Liver (tissue), 9 donors: ENCODE data around the gene OPRL1. TPM values are rescaled to one million over a fixed set of nuclear protein-coding genes. Genes with fewer than 3 reads are reported as not detected.

Experiments
- DNase-seq: peaks from one replicate; pipeline ENCODE4 v3.0.0-alpha.2; 2017; ENCODE audit warnings: low spot score
- H3K27ac ChIP-seq, 2 donors: one replicate each; pipeline ENCODE4 v1.7.0; 2013; ENCODE audit warnings: inconsistent platforms in 2 of 2, low read length in 2 of 2, control low read depth in 1 of 2, low read depth in 1 of 2, mild to moderate bottlenecking in 1 of 2
- H3K27me3 ChIP-seq, 4 donors: one replicate each; pipeline versions ENCODE4 v1.6.1 to v1.7.0; 2013; ENCODE audit warnings: low read length in 3 of 4, inconsistent platforms in 1 of 4, mild to moderate bottlenecking in 1 of 4, moderate library complexity in 1 of 4; ENCODE audit not compliant: control insufficient read depth in 4 of 4, insufficient read depth in 4 of 4
- H3K36me3 ChIP-seq, 4 donors: one replicate each; pipeline versions ENCODE4 v1.6.1 to v1.7.0; 2013; ENCODE audit warnings: low read length in 3 of 4, mild to moderate bottlenecking in 3 of 4, low read depth in 1 of 4, moderate library complexity in 1 of 4; ENCODE audit not compliant: control insufficient read depth in 4 of 4, insufficient read depth in 3 of 4
- H3K4me1 ChIP-seq, 4 donors: one replicate each; pipeline versions ENCODE4 v1.6.1 to v1.7.0; 2013; ENCODE audit warnings: low read length in 3 of 4, mild to moderate bottlenecking in 3 of 4, moderate library complexity in 1 of 4; ENCODE audit not compliant: control insufficient read depth in 4 of 4, insufficient read depth in 4 of 4
- H3K4me3 ChIP-seq, 3 donors: one replicate each; pipeline versions ENCODE4 v1.6.1 to v1.7.0; 2013; ENCODE audit warnings: low read length in 3 of 3, control low read depth in 1 of 3, low read depth in 1 of 3, mild to moderate bottlenecking in 1 of 3
- H3K9ac ChIP-seq, 2 donors: one replicate each; pipeline ENCODE4 v1.7.0; 2013; ENCODE audit warnings: low read length in 2 of 2, mild to moderate bottlenecking in 2 of 2, moderate library complexity in 2 of 2, control low read depth in 1 of 2, low read depth in 1 of 2
- H3K9me3 ChIP-seq, 4 donors: one replicate each; pipeline versions ENCODE4 v1.6.1 to v1.7.0; 2013; ENCODE audit warnings: low read length in 3 of 4; ENCODE audit not compliant: control insufficient read depth in 4 of 4
- CTCF ChIP-seq: fragments of 150-350 bp; IDR thresholded peaks from 2 replicates; pipeline ENCODE4 v1.5.1; 2017; ENCODE audit warnings: improper control_type of control experiment, low read depth, low read length; ENCODE audit not compliant: missing input control
- EGR1 ChIP-seq, 2 donors: IDR thresholded peaks; 2 replicates each; pipeline ENCODE4 v1.6.1; 2016 to 2018; ENCODE audit warnings: antibody characterized with exemption in 2 of 2, low read depth in 2 of 2
- FOXA1 ChIP-seq: IDR thresholded peaks from 2 replicates; pipeline ENCODE4 v1.6.1; 2016; ENCODE audit warnings: antibody characterized with exemption
- GABPA ChIP-seq, 2 donors: IDR thresholded peaks in 1 of 2; conservative IDR thresholded peaks in 1 of 2; 2 replicates each; pipeline ENCODE4 v1.6.1; 2016; ENCODE audit warnings: antibody characterized with exemption in 2 of 2, mild to moderate bottlenecking in 1 of 2, moderate library complexity in 1 of 2
- HNF4A ChIP-seq, 2 donors: conservative IDR thresholded peaks; 2 replicates each; pipeline ENCODE4 v1.6.1; 2016; ENCODE audit warnings: antibody characterized with exemption in 2 of 2, mild to moderate bottlenecking in 2 of 2
- HNF4G ChIP-seq: IDR thresholded peaks from 2 replicates; pipeline ENCODE4 v1.6.1; 2016; ENCODE audit warnings: antibody characterized with exemption
- NR2F2 ChIP-seq: IDR thresholded peaks from 2 replicates; pipeline ENCODE4 v1.6.1; 2016; ENCODE audit warnings: antibody characterized with exemption
- RAD21 ChIP-seq, 2 donors: IDR thresholded peaks; 2 replicates each; pipeline ENCODE4 v1.6.1; 2016; ENCODE audit warnings: antibody characterized with exemption in 2 of 2, mild to moderate bottlenecking in 2 of 2
- REST ChIP-seq: IDR thresholded peaks from 2 replicates; pipeline ENCODE4 v1.6.1; 2016; ENCODE audit warnings: antibody characterized with exemption, mild to moderate bottlenecking
- RXRA ChIP-seq, 2 donors: IDR thresholded peaks; 2 replicates each; pipeline ENCODE4 v1.6.1; 2017 to 2018; ENCODE audit warnings: antibody characterized with exemption in 2 of 2, mild to moderate bottlenecking in 1 of 2
- SP1 ChIP-seq: IDR thresholded peaks from 2 replicates; pipeline ENCODE4 v1.6.1; 2018; ENCODE audit warnings: antibody characterized with exemption, mild to moderate bottlenecking
- TAF1 ChIP-seq: conservative IDR thresholded peaks from 2 replicates; pipeline ENCODE4 v1.6.1; 2016; ENCODE audit warnings: antibody characterized with exemption, mild to moderate bottlenecking
- YY1 ChIP-seq: IDR thresholded peaks from 2 replicates; pipeline ENCODE4 v1.6.1; 2016; ENCODE audit warnings: antibody characterized with exemption, mild to moderate bottlenecking
- ZBTB33 ChIP-seq: IDR thresholded peaks from 2 replicates; pipeline ENCODE4 v1.6.1; 2016; ENCODE audit warnings: antibody characterized with exemption
- WGBS: extraction: QIAGEN DNeasy Blood & Tissue Kit; methylation state at CpG from one replicate; pipeline ENCODE4 v1.1.7; 2013; 5-methylcytosine and 5-hydroxymethylcytosine counted together
- polyA plus RNA-seq, 2 donors: library from polyadenylated mRNA; stranded (reverse) in 1 of 2; unstranded in 1 of 2; fragments of 200-250 nt in 1 of 2; fragments of >200 nt in 1 of 2; fragmentation: Nextera tagmentation in 1 of 2; extraction: Ambion mirVana in 1 of 2; gene quantifications; one replicate each; pipeline versions ENCODE4 v1.2.1 to v1.2.3, GENCODE V29; 2013 to 2015
- total RNA-seq, 2 donors: library from RNA; depleted of rRNA; stranded (reverse); fragments of >200 nt; gene quantifications; one replicate each; pipeline ENCODE4 v1.2.3, GENCODE V29; 2014
- TF ChIP-seq, protein P1 (sequence below): IDR thresholded peaks from 2 replicates; pipeline ENCODE4 v1.6.1; 2016; ENCODE audit warnings: antibody characterized with exemption
- TF ChIP-seq, protein P2 (sequence below): IDR thresholded peaks from 2 replicates; pipeline ENCODE4 v1.6.1; 2016; ENCODE audit warnings: antibody characterized with exemption
- donor health status: healthy.
- donor health status: healthy.
- donor health status: healthy.
- donor health status: healthy.
- donor health status: healthy.

Gene OPRL1
- total and polyA plus RNA-seq, 4 donors = 0.04 to 0.79 (median 0.35) TPM

DNA sequence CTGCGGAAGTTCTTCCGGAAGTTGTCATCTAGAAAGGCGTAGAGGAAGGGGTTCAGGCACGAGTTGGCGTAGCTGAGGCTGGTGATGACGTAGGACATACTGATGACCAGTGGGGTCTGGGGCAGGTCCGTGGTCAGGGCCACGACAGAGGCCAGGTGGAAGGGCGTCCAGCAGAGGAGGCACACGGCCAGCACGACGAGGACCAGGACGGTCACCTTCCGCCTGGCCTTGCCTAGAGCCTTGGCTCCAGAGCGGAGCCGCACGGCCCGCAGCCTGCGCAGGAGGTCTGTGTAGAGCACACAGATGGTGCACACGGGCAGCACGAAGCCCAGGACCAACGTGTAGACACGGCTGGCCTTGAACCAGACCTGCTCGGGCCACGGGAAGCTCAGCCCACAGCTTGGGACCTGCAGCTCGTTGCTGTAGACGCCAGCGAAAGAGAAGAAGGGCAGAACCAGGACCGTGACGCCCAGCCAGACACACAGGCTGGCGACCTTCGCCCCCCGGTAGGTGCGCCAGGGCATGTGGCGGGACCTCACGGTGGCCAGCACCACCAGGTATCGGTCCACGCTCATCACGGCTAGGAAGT is 26.1 kb downstream of the OPRL1 start (continued):
- TF ChIP-seq CTCF (no peak), RXRA (IDR thresholded peaks at IDR 0.05) (no peak), YY1 (no peak), SP1 (no peak), RAD21 (IDR thresholded peaks at IDR 0.05) (no peak)
- TF ChIP-seq, protein P1, sequence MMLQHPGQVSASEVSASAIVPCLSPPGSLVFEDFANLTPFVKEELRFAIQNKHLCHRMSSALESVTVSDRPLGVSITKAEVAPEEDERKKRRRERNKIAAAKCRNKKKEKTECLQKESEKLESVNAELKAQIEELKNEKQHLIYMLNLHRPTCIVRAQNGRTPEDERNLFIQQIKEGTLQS = no peak

DNA sequence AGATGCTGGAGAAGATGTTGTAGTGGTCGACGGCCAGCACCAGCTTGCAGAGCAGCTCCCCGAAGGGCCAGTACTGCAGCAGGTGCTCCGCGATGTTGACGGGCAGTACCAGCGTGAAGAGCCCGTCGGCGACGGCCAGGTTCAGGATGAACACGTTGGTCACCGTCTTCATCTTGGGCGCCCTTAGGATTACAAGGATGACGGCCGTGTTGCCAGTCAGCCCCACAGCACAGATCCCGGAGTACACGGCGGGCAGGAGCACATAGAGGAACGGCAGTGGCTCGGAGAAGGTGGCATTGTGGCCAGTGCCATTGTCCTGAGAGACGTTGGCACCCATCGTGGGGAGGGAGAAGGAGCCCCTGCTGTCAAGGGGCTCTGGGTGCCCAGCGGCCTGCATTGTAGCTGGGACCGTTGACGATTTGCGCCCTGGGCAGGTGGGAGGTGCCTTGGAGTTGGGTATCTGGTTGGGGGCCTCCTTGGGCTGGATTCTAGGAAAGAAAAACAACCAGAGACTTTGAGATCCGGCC is 26.6 kb downstream of the OPRL1 start:
- H3K36me3 ChIP-seq = no peaks in the 10 kb centered on the region
- WGBS = 89% methylated on average over 28 of the region's 28 CpGs
- DNase-seq = no peak

More for the DNA sequence above, 26.6 kb downstream of the OPRL1 start:
- Histone ChIP-seq H3K27ac (no peak overlapping the region), H3K27me3 (peaks cover 0 to 2% (median 0%) of the 10 kb centered on the region in 4 donors), H3K9ac (no peak overlapping the region), H3K4me3 (no peak overlapping the region), H3K9me3 (no peaks in the 10 kb centered on the region), H3K4me1 (peaks cover 0 to 6% (median 3%) of the 10 kb centered on the region in 4 donors)
- TF ChIP-seq RAD21 (IDR thresholded peaks at IDR 0.05) (no peak), SP1 (no peak), REST (no peak), NR2F2 (no peak), GABPA (IDR thresholded peaks at IDR 0.05 in 1 of 2, conservative IDR thresholded peaks at IDR 0.05 in 1 of 2) (no peak), EGR1 (IDR thresholded peaks at IDR 0.05; ENCODE audit: low read depth in 2 of 2) (no peak), HNF4A (conservative IDR thresholded peaks at IDR 0.05) (no peak), RXRA (IDR thresholded peaks at IDR 0.05) (no peak), FOXA1 (no peak), TAF1 (no peak), HNF4G (no peak), ZBTB33 (no peak), CTCF (no peak), YY1 (no peak)
- TF ChIP-seq, protein P1 = no peak
- TF ChIP-seq, protein P2, sequence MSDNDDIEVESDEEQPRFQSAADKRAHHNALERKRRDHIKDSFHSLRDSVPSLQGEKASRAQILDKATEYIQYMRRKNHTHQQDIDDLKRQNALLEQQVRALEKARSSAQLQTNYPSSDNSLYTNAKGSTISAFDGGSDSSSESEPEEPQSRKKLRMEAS = no peak
